K562 (cell line): Measurements from ENCODE around the gene UBA1. TPM values are rescaled to one million over a fixed set of nuclear protein-coding genes. Genes with fewer than 3 reads are reported as not detected.

Experiments used
- ARID1B ChIP-seq: fragments of 450-650 bp; IDR thresholded peaks from 2 replicates; pipeline ENCODE4 v1.6.1; 2016; ENCODE audit warnings: antibody characterized with exemption, mild to moderate bottlenecking, inconsistent platforms
- ATF7 ChIP-seq: fragments of 450-650 bp; IDR thresholded peaks from 2 replicates; pipeline ENCODE4 v1.7.1; 2014; ENCODE audit warnings: mild to moderate bottlenecking, moderate library complexity
- BACH1 ChIP-seq: fragments of 200-800 bp; sonication (Bioruptor generic); IDR thresholded peaks from 2 replicates; pipeline ENCODE4 v1.6.1; 2016; ENCODE audit warnings: missing genetic modification characterization, missing compliant biosample characterization
- FOSL1 ChIP-seq: fragments of 200-800 bp; sonication (Bioruptor generic); conservative IDR thresholded peaks from 2 replicates; pipeline ENCODE4 v1.6.1; 2016; ENCODE audit warnings: missing genetic modification characterization, missing compliant biosample characterization
- GTF2B ChIP-seq: IDR thresholded peaks from 2 replicates; pipeline ENCODE4 v1.6.1; 2011; ENCODE audit not compliant: insufficient read length; ENCODE audit errors: extremely low read depth
- HCFC1 ChIP-seq: IDR thresholded peaks from 2 replicates; pipeline ENCODE4 v1.6.1; 2012; ENCODE audit warnings: low read depth, low read length, improper control_type of control experiment
- HDAC3 ChIP-seq: fragments of 450-650 bp; IDR thresholded peaks from 2 replicates; pipeline ENCODE4 v1.6.1; 2018; ENCODE audit warnings: borderline replicate concordance, mild to moderate bottlenecking, moderate library complexity; ENCODE audit not compliant: partially characterized antibody
- HMG20B ChIP-seq: fragments of 250-450 bp; sonication (Bioruptor Pico); IDR thresholded peaks from 2 replicates; pipeline ENCODE4 v1.5.0; 2021; ENCODE audit warnings: mild to moderate bottlenecking
- HNRNPL ChIP-seq: fragments of 200-400 bp; formaldehyde crosslinking; IDR thresholded peaks from 2 replicates; pipeline ENCODE4 v1.6.1; 2017; ENCODE audit warnings: low read depth, mild to moderate bottlenecking, low read length
- HNRNPLL ChIP-seq: fragments of 200-400 bp; formaldehyde crosslinking; IDR thresholded peaks from 2 replicates; pipeline ENCODE4 v1.6.1; 2017; ENCODE audit warnings: low read length, low read depth, mild to moderate bottlenecking; ENCODE audit not compliant: poor library complexity, severe bottlenecking
- HOMEZ ChIP-seq: fragments of 250-450 bp; sonication (Bioruptor Pico); IDR thresholded peaks from 2 replicates; pipeline ENCODE4 v1.4.0; 2020; ENCODE audit warnings: mild to moderate bottlenecking, moderate library complexity
- KLF16 ChIP-seq: IDR thresholded peaks from 2 replicates; pipeline ENCODE4 v1.6.1; 2016; ENCODE audit warnings: antibody characterized with exemption
- MCM5 ChIP-seq: fragments of 450-650 bp; IDR thresholded peaks from 2 replicates; pipeline ENCODE4 v1.6.1; 2016; ENCODE audit warnings: low read depth
- MTA2 ChIP-seq: fragments of 450-650 bp; IDR thresholded peaks from 2 replicates; pipeline ENCODE4 v1.6.1; 2016; ENCODE audit warnings: low read depth
- NCOR1 ChIP-seq: fragments of 450-650 bp; IDR thresholded peaks from 2 replicates; pipeline ENCODE4 v1.6.1; 2016; ENCODE audit warnings: mild to moderate bottlenecking, moderate library complexity
- PATZ1 ChIP-seq: fragments of 250-450 bp; sonication (Bioruptor Pico); IDR thresholded peaks from 2 replicates; pipeline ENCODE4 v1.5.0; 2020; ENCODE audit warnings: mild to moderate bottlenecking, borderline replicate concordance
- PURB ChIP-seq: sonication (generic); formaldehyde crosslinking; IDR thresholded peaks from 2 replicates; pipeline ENCODE4 v1.9.0; 2021; ENCODE audit warnings: low read depth, mild to moderate bottlenecking, missing genetic modification reagents
- RBM22 ChIP-seq: fragments of 200-400 bp; formaldehyde crosslinking; IDR thresholded peaks from 2 replicates; pipeline ENCODE4 v1.6.1; 2018; ENCODE audit warnings: low read length, low read depth; ENCODE audit not compliant: poor library complexity, severe bottlenecking
- SP1 ChIP-seq: sonication (generic); formaldehyde crosslinking; IDR thresholded peaks from 2 replicates; pipeline ENCODE4 v1.8.1; 2022; ENCODE audit warnings: mild to moderate bottlenecking, missing genetic modification reagents
- SPI1 ChIP-seq: IDR thresholded peaks from 2 replicates; pipeline ENCODE4 v1.6.1; 2011; ENCODE audit warnings: low read depth, low read length, control low read depth, borderline replicate concordance
- U2AF2 ChIP-seq: fragments of 200-400 bp; formaldehyde crosslinking; optimal IDR thresholded peaks from 2 replicates; pipeline ENCODE3; 2017; ENCODE audit warnings: low read depth, mild to moderate bottlenecking, low read length
- XRCC4 ChIP-seq: IDR thresholded peaks from one replicate; pipeline ENCODE4 v1.6.1; 2011; ENCODE audit not compliant: insufficient read depth, insufficient read length; ENCODE audit errors: extremely low read depth
- YY1 ChIP-seq, 3 experiments: IDR thresholded peaks; 2 replicates each; pipeline ENCODE4 v1.6.1; 2011; ENCODE audit warnings: low read length in 2 of 3, mild to moderate bottlenecking in 2 of 3, moderate library complexity in 2 of 3, borderline replicate concordance in 1 of 3, control low read depth in 1 of 3, low read depth in 1 of 3; ENCODE audit not compliant: insufficient read depth in 3 of 3, insufficient replicate concordance in 2 of 3, control insufficient read depth in 1 of 3, insufficient read length in 1 of 3; ENCODE audit errors: extremely low read depth in 1 of 3
- ZNF644 ChIP-seq: fragments of 200-800 bp; sonication (Bioruptor generic); IDR thresholded peaks from 2 replicates; pipeline ENCODE4 v1.6.1; 2016; ENCODE audit warnings: low read depth, missing genetic modification characterization, missing compliant biosample characterization
- polyA plus RNA-seq, 8 experiments: library from polyadenylated mRNA; depleted of rRNA in 4 of 8; stranded (reverse) in 5 of 8; unstranded in 3 of 8; fragments of >200 nt; fragmentation: Nextera tagmentation in 2 of 8; fragmentation: Illumina TruSeq in 1 of 8; extraction: Ambion mirVana in 2 of 8; extraction: Trizol in 1 of 8; gene quantifications; 2 replicates each; pipeline versions ENCODE4 v1.2.1 to v1.2.3, GENCODE V29; 2011 to 2014; ENCODE audit warnings: inconsistent platforms in 1 of 8, missing spikeins in 1 of 8
- total RNA-seq, 7 experiments: library from RNA; depleted of rRNA in 6 of 7; stranded (reverse); fragments of >200 nt in 6 of 7; fragmentation: Illumina TruSeq in 2 of 7; extraction: Trizol in 2 of 7; gene quantifications; 2 replicates each; pipeline versions ENCODE4 v1.2.1 to v1.2.3, GENCODE V29; 2011 to 2021; ENCODE audit warnings: low replicate concordance in 1 of 7

Gene UBA1
- total and polyA plus RNA-seq, 9 of the 15 experiments (the other 6 are each of a cell fraction or from before 2014, with no cell fraction given), result 32.0 to 174 (median 93.6) TPM

- TF ChIP-seq GTF2B (no peak), MCM5 (no peak), HNRNPLL (peak; percentile 97), HNRNPL (no peak), HMG20B (CRISPR knock-in tag) (no peak), HDAC3 (peak; percentile 82), PATZ1 (no peak), XRCC4 (no peak), SP1 (CRISPR knock-in tag) (peak; percentile 74), FOSL1 (no peak), SPI1 (no peak), KLF16 (no peak), ARID1B (no peak), NCOR1 (peak; percentile 78), MTA2 (no peak), PURB (no peak), RBM22 (no peak), ATF7 (peak; percentile 90), HOMEZ (no peak), BACH1 (tag) (no peak), HCFC1 (no peak), ZNF644 (no peak), YY1 (IDR thresholded peaks at IDR 0.05; ENCODE audit: borderline replicate concordance in 1 of 3, control insufficient read depth in 1 of 3, extremely low read depth in 1 of 3, insufficient read depth in 3 of 3, insufficient read length in 1 of 3, insufficient replicate concordance in 2 of 3, low read depth in 1 of 3, low read length in 2 of 3) (peak; percentile 63 to 93 (median 88)), U2AF2 (no peak)
Measured at GRCh38 chrX:47233333-47234113, 39.9 kb downstream of the UBA1 start (continued).
